ENCODE results near the gene PIP4K2C.
"Not testable (repeated sequence)": the region's sequence is repeated elsewhere in the genome, so short reads cannot be mapped to it uniquely, and the experiment has no call there.

The PIP4K2C gene

GRCh38 chr12:57584690-57585089 is 6.3 kb upstream of the PIP4K2C start:
- no peak for TF ChIP-seq POLR2A (IDR thresholded peaks at IDR 0.05; ENCODE audit: low read depth, low read length)
- DNase-seq (ENCODE audit: insufficient read length, low spot score) (no peak), FAIRE-seq (no peak)

- no peak for TF ChIP-seq POLR2A (IDR thresholded peaks at IDR 0.05; ENCODE audit: low read depth, low read length)
- FAIRE-seq (no peak), DNase-seq (ENCODE audit: insufficient read length, low spot score) (no peak)
These were observed 5.8 kb upstream of the PIP4K2C start for GRCh38 chr12:57585156-57585555.

GRCh38 chr12:57586128-57586527 is 4.9 kb upstream of the PIP4K2C start:
- DNase-seq (ENCODE audit: insufficient read length, low spot score): no peak
- no peak for TF ChIP-seq POLR2A (IDR thresholded peaks at IDR 0.05; ENCODE audit: low read depth, low read length)
- FAIRE-seq: no peak

- TF ChIP-seq POLR2A (IDR thresholded peaks at IDR 0.05; ENCODE audit: low read depth, low read length): no peak
- no peak for FAIRE-seq
- DNase-seq (ENCODE audit: insufficient read length, low spot score): no peak
These were observed 4.1 kb upstream of the PIP4K2C start for GRCh38 chr12:57586832-57587429.

- not testable (repeated sequence) for DNase-seq (ENCODE audit: insufficient read length, low spot score); FAIRE-seq
These were observed 1.9 kb upstream of the PIP4K2C start for GRCh38 chr12:57588951-57589610.

- DNase-seq (ENCODE audit: insufficient read length, low spot score) (no peak), FAIRE-seq (no peak)
- TF ChIP-seq POLR2A (IDR thresholded peaks at IDR 0.05; ENCODE audit: low read depth, low read length): no peak
These were observed 521 bp upstream of the PIP4K2C start for GRCh38 chr12:57590479-57590863.

GRCh38 chr12:57591782-57592325 is 862 bp downstream of the PIP4K2C start:
- no peak for FAIRE-seq
- no peak for DNase-seq (ENCODE audit: insufficient read length, low spot score)
- TF ChIP-seq POLR2A (IDR thresholded peaks at IDR 0.05; ENCODE audit: low read depth, low read length): no peak

GRCh38 chr12:57592551-57593165 is 1.7 kb downstream of the PIP4K2C start:
- no peak for FAIRE-seq
- TF ChIP-seq POLR2A (IDR thresholded peaks at IDR 0.05; ENCODE audit: low read depth, low read length): no peak
- peak; percentile 54 for DNase-seq (ENCODE audit: insufficient read length, low spot score)

GRCh38 chr12:57593187-57593586 is 2.2 kb downstream of the PIP4K2C start:
- TF ChIP-seq POLR2A (IDR thresholded peaks at IDR 0.05; ENCODE audit: low read depth, low read length): no peak
- FAIRE-seq: no peak
- no peak for DNase-seq (ENCODE audit: insufficient read length, low spot score)

- FAIRE-seq: no peak
- TF ChIP-seq POLR2A (IDR thresholded peaks at IDR 0.05; ENCODE audit: low read depth, low read length): no peak
- no peak for DNase-seq (ENCODE audit: insufficient read length, low spot score)
These were observed 9.4 kb downstream of the PIP4K2C start for GRCh38 chr12:57600395-57600794.

GRCh38 chr12:57602544-57602943 is 11.6 kb downstream of the PIP4K2C start:
- no peak for TF ChIP-seq POLR2A (IDR thresholded peaks at IDR 0.05; ENCODE audit: low read depth, low read length)
- FAIRE-seq (no peak), DNase-seq (ENCODE audit: insufficient read length, low spot score) (no peak)

- DNase-seq (ENCODE audit: insufficient read length, low spot score) (no peak), FAIRE-seq (no peak)
- TF ChIP-seq POLR2A (IDR thresholded peaks at IDR 0.05; ENCODE audit: low read depth, low read length): no peak
These were observed 12.3 kb downstream of the PIP4K2C start for GRCh38 chr12:57603324-57603723.

GRCh38 chr12:57603815-57604453 is 12.9 kb downstream of the PIP4K2C start:
- FAIRE-seq (no peak), DNase-seq (ENCODE audit: insufficient read length, low spot score) (no peak)
- TF ChIP-seq POLR2A (IDR thresholded peaks at IDR 0.05; ENCODE audit: low read depth, low read length): no peak

GRCh38 chr12:57604454-57604991 is 13.5 kb downstream of the PIP4K2C start, which contains the start of gene DTX3:
DTX3 (plus strand) TSS chr12:57604824; CDS start chr12:57606518, 1,694 bp downstream.
- FAIRE-seq: no peak
- no peak for TF ChIP-seq POLR2A (IDR thresholded peaks at IDR 0.05; ENCODE audit: low read depth, low read length)
- peak; percentile 65 for DNase-seq (ENCODE audit: insufficient read length, low spot score)
